HS-5 (cell line): ENCODE results near the gene WNT10A.

Experiments
- DNase-seq: peaks from one replicate; pipeline ENCODE4 v3.0.0-alpha.2; 2012; ENCODE audit warnings: low read depth

WNT10A gene

GRCh38 chr2:218857371-218858137 lies 23.1 kb upstream of the WNT10A start:
- no peak for DNase-seq

- no peak for DNase-seq
These were observed 22.6 kb upstream of the WNT10A start for GRCh38 chr2:218858138-218858445.

GRCh38 chr2:218858671-218859555 lies 21.7 kb upstream of the WNT10A start:
- DNase-seq, result no peak

- no peak for DNase-seq
These were observed 21.1 kb upstream of the WNT10A start, which contains the start of gene WNT6 for GRCh38 chr2:218859556-218859987. Gene WNT6, plus strand, starts transcription at chr2:218859805. Its CDS starts 233 bp downstream, at chr2:218860038.

- DNase-seq, result no peak
These were observed 20.4 kb upstream of the WNT10A start for GRCh38 chr2:218859988-218860831.

GRCh38 chr2:218860950-218861381 lies 19.7 kb upstream of the WNT10A start:
- peak; percentile 15 for DNase-seq

GRCh38 chr2:218861645-218862318 lies 18.9 kb upstream of the WNT10A start:
- DNase-seq, result no peak

GRCh38 chr2:218863021-218863520 lies 17.6 kb upstream of the WNT10A start:
- DNase-seq, result no peak

- no peak for DNase-seq
These were observed 15.3 kb upstream of the WNT10A start for GRCh38 chr2:218865396-218865795.

GRCh38 chr2:218865999-218866398 lies 14.7 kb upstream of the WNT10A start:
- DNase-seq, result no peak

GRCh38 chr2:218867900-218868299 lies 12.8 kb upstream of the WNT10A start:
- DNase-seq, result no peak

- no peak for DNase-seq
These were observed 11.6 kb upstream of the WNT10A start for GRCh38 chr2:218869064-218869463.

GRCh38 chr2:218870984-218871344 lies 9.7 kb upstream of the WNT10A start:
- no peak for DNase-seq

GRCh38 chr2:218871345-218872302 lies 9.0 kb upstream of the WNT10A start:
- no peak for DNase-seq

GRCh38 chr2:218872645-218873358 lies 7.8 kb upstream of the WNT10A start:
- DNase-seq, result no peak

- no peak for DNase-seq
These were observed 7.1 kb upstream of the WNT10A start for GRCh38 chr2:218873359-218874194.

GRCh38 chr2:218875692-218876246 lies 4.9 kb upstream of the WNT10A start:
- DNase-seq, result no peak

GRCh38 chr2:218876562-218877219 lies 4.0 kb upstream of the WNT10A start:
- DNase-seq, result peak; percentile 42
